A549 treated with CpdA at 1 μM for 4 hours (cell line): ENCODE measurements around the gene ERVK3-1. TPM values are rescaled to one million over a fixed set of nuclear protein-coding genes. Genes with fewer than 3 reads are reported as not detected.

Source experiments
- total RNA-seq: library from RNA; stranded (reverse); fragments of 200-300 nt; extraction: Qiagen RNA extraction; gene quantifications from 5 replicates; pipeline ENCODE4 v1.2.3, GENCODE V29; 2022; ENCODE audit warnings: low read depth

ERVK3-1 gene, protein sequence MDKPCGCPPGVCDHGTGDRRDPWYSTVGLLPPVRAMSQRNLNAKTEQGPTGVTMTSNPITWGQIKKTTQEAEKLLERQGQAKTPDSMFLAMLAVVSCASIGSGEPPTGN
- total RNA-seq, result 94.6 to 118 TPM (median 98.3 TPM) in 5 replicates

DNA sequence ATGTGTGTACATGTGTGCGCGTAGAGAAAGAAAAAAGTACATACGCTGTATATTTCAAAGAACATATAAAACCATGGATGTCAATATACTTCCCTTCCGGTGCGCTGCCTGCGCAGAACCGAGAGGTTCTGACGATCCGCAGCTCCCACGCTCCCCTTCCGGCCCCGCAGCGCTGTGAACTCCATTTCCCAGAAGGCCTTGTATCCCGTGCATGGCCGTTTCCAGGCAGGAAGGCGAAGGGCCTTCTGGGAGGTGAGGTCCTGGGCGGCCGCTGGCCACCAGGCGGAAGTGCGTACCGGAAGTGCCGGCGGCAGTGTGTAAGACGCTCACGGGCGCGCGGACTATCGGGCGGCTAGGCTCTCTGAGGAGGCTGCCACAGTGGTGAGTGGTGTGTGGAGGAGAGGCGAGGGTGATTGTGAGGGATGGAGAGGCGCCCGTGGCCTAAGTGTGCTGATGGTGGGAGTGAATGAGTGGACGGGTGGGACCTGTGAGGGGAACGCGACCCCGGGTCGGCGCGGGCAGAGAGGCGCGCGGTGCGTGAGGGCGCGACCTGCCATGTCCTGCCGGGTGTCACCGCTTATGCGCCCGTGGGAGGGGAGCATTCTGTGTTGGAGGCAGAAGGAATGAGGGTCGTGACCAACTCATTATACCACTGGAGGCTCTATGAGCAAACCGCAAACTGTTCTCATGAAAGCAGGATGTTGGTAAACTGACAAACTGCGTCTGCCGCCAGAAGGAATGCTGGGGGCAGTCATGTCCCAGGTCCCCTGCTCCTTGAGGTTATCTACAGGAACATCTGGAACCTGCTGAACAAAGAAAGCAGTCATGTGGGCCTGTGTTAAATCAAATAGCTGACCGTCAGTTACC is at the start of gene ERVK3-1:
TSS of gene ERVK3-1 (plus strand) at position 313 of the 867 bp plus-strand sequence. CDS start 6,792 bp downstream, outside the sequence.

DNA sequence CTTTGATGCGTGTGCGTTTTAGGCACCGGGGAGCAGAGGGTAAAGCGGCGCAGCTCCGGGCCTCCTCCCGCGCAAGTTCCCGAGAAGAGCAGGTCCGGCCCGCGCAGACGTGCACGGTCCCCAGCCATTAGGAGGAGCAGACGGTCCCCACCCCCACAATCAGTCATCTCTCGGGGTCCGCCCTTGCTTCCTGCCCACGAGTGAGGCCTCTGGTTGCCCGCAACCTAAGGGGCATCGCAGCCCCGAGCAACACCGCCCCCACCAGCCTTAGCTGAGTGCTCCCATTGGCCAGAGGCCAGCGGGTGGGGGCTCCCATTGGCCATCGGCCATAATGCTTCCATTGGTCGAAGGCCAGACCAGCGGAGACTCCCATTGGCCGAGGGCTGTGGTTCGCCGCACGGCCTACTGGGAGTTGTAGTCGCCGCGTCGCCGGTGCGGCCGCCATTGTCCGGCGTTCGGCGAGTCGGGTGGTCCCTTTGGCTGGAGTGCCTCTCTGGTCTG is 26.6 kb upstream of the ERVK3-1 start, which contains the start of gene ZNF8:
TSS of gene ZNF8 (plus strand) at position 415 of the 501 bp plus-strand sequence. CDS start 127 bp downstream, outside the sequence.

GRCh38 chr19:58326914-58327726 is 21.9 kb downstream of the ERVK3-1 start, which contains the start of gene ZSCAN22:
ZSCAN22 (plus strand) TSS chr19:58326994; CDS start chr19:58334803, 7,809 bp downstream.

DNA sequence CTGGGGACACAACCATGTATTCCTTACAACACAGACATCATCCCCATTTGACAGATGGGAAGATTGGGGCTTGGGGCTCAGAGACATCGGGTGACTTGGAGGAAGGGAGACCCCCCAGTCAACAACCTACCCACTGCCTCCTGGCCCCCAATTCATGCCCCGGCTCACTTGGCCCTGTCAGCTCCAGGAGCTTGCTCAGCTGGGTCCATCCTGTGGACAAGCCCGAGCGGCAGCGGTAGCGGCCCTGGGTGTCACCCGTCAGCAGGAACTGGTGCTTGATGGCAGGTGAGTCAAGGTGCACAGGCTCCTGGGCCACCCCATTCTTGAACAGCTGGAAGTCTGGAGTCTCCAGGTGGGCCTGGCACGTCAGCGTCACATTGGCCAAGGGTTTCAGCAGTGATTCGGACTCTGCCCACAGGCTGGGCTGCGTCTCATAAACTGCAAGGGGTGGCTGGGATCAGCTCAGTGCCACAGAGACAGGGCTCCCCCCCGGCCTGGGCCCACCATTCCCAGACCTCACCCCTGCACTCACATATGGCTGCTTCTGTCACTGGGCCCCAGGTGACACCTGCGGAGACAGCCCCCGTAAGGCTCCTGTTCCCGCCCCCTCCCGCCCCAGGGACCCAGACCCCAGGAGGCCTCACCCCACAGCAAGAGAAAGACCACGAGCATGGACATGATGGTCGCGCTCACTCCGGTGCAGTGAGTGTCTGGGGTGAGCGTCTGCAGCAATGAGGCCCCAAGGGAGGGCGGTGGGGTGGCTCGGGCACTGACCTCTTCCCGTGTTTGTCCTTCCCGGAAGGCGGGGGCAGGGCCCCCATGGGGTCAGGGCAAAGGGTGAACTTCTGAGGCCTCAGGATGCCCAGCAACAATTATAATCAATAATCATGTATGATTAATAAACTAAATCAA is 47.8 kb downstream of the ERVK3-1 start, which contains the start of gene A1BG:
TSS of gene A1BG (minus strand) at position 733 of the 912 bp plus-strand sequence. CDS start at position 678, 55 bp downstream.

GRCh38 chr19:58362272-58362994 is 57.3 kb downstream of the ERVK3-1 start, which contains the start of gene ZNF497:
ZNF497 (minus strand) TSS chr19:58362751; CDS start chr19:58357635, 5,116 bp downstream.

Other genes starting within 250 kb of the ERVK3-1 start
- gene ZNF135, start 246.1 kb upstream of the ERVK3-1 start, total RNA-seq, result 0.05 to 0.07 TPM in 2 of 5 replicates, not detected in the others
- 1.1 to 3.9 TPM (median 2.8 TPM) in 5 replicates for gene ZSCAN18, start 207.1 kb upstream of the ERVK3-1 start, total RNA-seq
- 2.6 to 3.4 TPM (median 3.1 TPM) in 5 replicates for gene ZNF329, start 154.6 kb upstream of the ERVK3-1 start, total RNA-seq
- gene ZNF274, start 122.3 kb upstream of the ERVK3-1 start, total RNA-seq, result 12.9 to 16.3 TPM (median 14.3 TPM) in 5 replicates
- gene ZNF544, start 76.5 kb upstream of the ERVK3-1 start, total RNA-seq, result 15.3 to 20.5 TPM (median 18.0 TPM) in 5 replicates
- gene ZNF8, start 26.4 kb upstream of the ERVK3-1 start, total RNA-seq, result 1.1 to 1.6 TPM (median 1.1 TPM) in 5 replicates
- 2.4 to 3.2 TPM (median 2.8 TPM) in 5 replicates for gene ZSCAN22, start 21.6 kb downstream of the ERVK3-1 start, total RNA-seq
- 8.0 to 14.5 TPM (median 12.0 TPM) in 5 replicates for gene A1BG, start 48.1 kb downstream of the ERVK3-1 start, total RNA-seq
- gene ZNF497, start 57.4 kb downstream of the ERVK3-1 start, total RNA-seq, result 0.85 to 1.9 TPM (median 1.6 TPM) in 5 replicates
- gene ZNF837, start 75.7 kb downstream of the ERVK3-1 start, total RNA-seq, result 0.99 to 1.7 TPM (median 1.5 TPM) in 5 replicates
- gene RPS5, start 81.9 kb downstream of the ERVK3-1 start, total RNA-seq, result 2,117 to 2,734 TPM (median 2,532 TPM) in 5 replicates
- 0.14 to 0.17 TPM (median 0.15 TPM) in 4 of 5 replicates, not detected in the other for gene RNF225, start 90.3 kb downstream of the ERVK3-1 start, total RNA-seq
- gene ZNF584, start 103.3 kb downstream of the ERVK3-1 start, total RNA-seq, result 16.6 to 19.0 TPM (median 18.6 TPM) in 5 replicates
- gene ZNF132, start 134.8 kb downstream of the ERVK3-1 start, total RNA-seq, result 0.08 to 0.10 TPM (median 0.09 TPM) in 3 of 5 replicates, not detected in the others
- gene ZNF324B, start 146.2 kb downstream of the ERVK3-1 start, total RNA-seq, result 6.9 to 7.8 TPM (median 7.1 TPM) in 5 replicates
- gene ZNF324, start 161.7 kb downstream of the ERVK3-1 start, total RNA-seq, result 7.7 to 10.2 TPM (median 9.6 TPM) in 5 replicates
- 12.2 to 14.5 TPM (median 13.4 TPM) in 5 replicates for gene ZNF446, start 171.0 kb downstream of the ERVK3-1 start, total RNA-seq
- gene SLC27A5, start 206.6 kb downstream of the ERVK3-1 start, total RNA-seq, result 23.2 to 33.8 TPM (median 30.2 TPM) in 5 replicates
- gene ZBTB45, start 214.4 kb downstream of the ERVK3-1 start, total RNA-seq, result 14.2 to 19.3 TPM (median 18.6 TPM) in 5 replicates
- gene TRIM28, start 238.7 kb downstream of the ERVK3-1 start, total RNA-seq, result 647 to 874 TPM (median 726 TPM) in 5 replicates
- gene CHMP2A, start 249.7 kb downstream of the ERVK3-1 start, total RNA-seq, result 182 to 209 TPM (median 197 TPM) in 5 replicates